ENCODE results near the gene DHCR7. TPM values are rescaled to one million over a fixed set of nuclear protein-coding genes. Genes with fewer than 3 reads are reported as not detected.

Gene DHCR7
- total RNA-seq, 4 donors from 2014 or later, result 7.1 to 24.1 (median 17.8) TPM

DNA sequence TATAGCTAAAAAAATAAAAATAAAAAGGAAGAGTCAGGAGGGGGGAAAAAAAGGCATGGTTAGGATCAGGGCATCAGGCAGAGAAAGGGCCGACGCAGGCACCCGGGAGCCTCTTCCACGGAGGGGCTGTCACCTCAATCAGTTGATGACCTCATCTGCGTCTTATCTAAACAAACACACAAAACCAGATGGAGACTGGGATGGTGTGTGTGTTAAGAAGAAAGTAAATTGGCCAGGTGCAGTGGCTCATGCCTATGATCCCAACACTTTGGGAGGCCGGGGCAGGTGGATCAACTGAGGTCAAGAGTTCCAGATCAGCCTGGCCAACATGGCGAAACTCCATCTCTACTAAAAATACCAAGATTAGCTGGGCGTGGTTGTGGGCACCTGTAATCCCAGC is 63.6 kb downstream of the DHCR7 start:
- intact Hi-C loops (cut with DNase I; ENCODE audit: low total_unique reads), result no loop called here
- DNase-seq, result no peak
- no peak for TF ChIP-seq POLR2A (IDR thresholded peaks at IDR 0.05)
- TF ChIP-seq, protein P1, sequence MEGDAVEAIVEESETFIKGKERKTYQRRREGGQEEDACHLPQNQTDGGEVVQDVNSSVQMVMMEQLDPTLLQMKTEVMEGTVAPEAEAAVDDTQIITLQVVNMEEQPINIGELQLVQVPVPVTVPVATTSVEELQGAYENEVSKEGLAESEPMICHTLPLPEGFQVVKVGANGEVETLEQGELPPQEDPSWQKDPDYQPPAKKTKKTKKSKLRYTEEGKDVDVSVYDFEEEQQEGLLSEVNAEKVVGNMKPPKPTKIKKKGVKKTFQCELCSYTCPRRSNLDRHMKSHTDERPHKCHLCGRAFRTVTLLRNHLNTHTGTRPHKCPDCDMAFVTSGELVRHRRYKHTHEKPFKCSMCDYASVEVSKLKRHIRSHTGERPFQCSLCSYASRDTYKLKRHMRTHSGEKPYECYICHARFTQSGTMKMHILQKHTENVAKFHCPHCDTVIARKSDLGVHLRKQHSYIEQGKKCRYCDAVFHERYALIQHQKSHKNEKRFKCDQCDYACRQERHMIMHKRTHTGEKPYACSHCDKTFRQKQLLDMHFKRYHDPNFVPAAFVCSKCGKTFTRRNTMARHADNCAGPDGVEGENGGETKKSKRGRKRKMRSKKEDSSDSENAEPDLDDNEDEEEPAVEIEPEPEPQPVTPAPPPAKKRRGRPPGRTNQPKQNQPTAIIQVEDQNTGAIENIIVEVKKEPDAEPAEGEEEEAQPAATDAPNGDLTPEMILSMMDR (IDR thresholded peaks at IDR 0.05), result no peak
- Histone ChIP-seq H3K36me3 (no peaks in the 10 kb centered on the region), H3K9me3 (no peaks in the 10 kb centered on the region), H3K27ac (no peak overlapping the region), H3K4me3 (no peak overlapping the region), H3K4me1 (no peaks in the 10 kb centered on the region), H3K27me3 (no peaks in the 10 kb centered on the region)

Small RNA genes lying within 50 kb of the gene (microRNA-seq; reads per million reads assigned to microRNA genes)
- gene MIR6754 (ENCODE audit: borderline microRNAs expressed, borderline replicate concordance), result not detected

Small RNA genes lying within 50 kb of the gene (small RNA-seq; reads per million reads assigned to genes)
- gene MIR6754, result not detected

Other genes with a start within 250 kb of the DHCR7 start
- 1 to 10 TPM in 2 of 4 donors, under 1 TPM in 2; 0.51 to 6.8 (median 0.99) TPM for gene SHANK2, start 195.8 kb downstream of the DHCR7 start, total RNA-seq
- 10 to 100 TPM; 20.0 to 73.0 (median 32.8) TPM for gene NADSYN1, start 4.8 kb upstream of the DHCR7 start, total RNA-seq
- under 1 TPM in 1 of 4 donors, not detected in 3; 0.95 TPM for gene KRTAP5-7, start 78.9 kb upstream of the DHCR7 start, total RNA-seq
- gene KRTAP5-8, start 89.6 kb upstream of the DHCR7 start, total RNA-seq, result under 1 TPM in 1 of 4 donors, not detected in 3; 0.64 TPM
- not detected for gene KRTAP5-9, start 100.0 kb upstream of the DHCR7 start, total RNA-seq
- gene KRTAP5-10, start 117.2 kb upstream of the DHCR7 start, total RNA-seq, result under 1 TPM in 1 of 4 donors, not detected in 3; 0.37 TPM
- not detected for gene KRTAP5-11, start 134.5 kb upstream of the DHCR7 start, total RNA-seq

All from uterus (tissue), 4 donors.